ENCODE results near the gene SH3PXD2B.

SH3PXD2B gene

GRCh38 chr5:172454358-172455086 is at the start of gene SH3PXD2B:
Gene SH3PXD2B, minus strand, starts transcription at chr5:172454525. Its CDS starts 173 bp downstream, at chr5:172454352.
- peak; percentile 50; the same call in 1 of the 2 replicates for TF ChIP-seq POLR2A (IDR thresholded peaks at IDR 0.05; ENCODE audit: low read depth, low read length)
- DNase-seq (ENCODE audit: insufficient read length, low spot score) (peak; percentile 61), FAIRE-seq (no peak)

GRCh38 chr5:172502969-172503368 is 48.6 kb upstream of the SH3PXD2B start:
- TF ChIP-seq POLR2A (IDR thresholded peaks at IDR 0.05; ENCODE audit: low read depth, low read length) = no peak
- FAIRE-seq (no peak), DNase-seq (ENCODE audit: insufficient read length, low spot score) (peak; percentile 30)

GRCh38 chr5:172502410-172502809 is 48.1 kb upstream of the SH3PXD2B start:
- DNase-seq (ENCODE audit: insufficient read length, low spot score) (no peak), FAIRE-seq (no peak)
- TF ChIP-seq POLR2A (IDR thresholded peaks at IDR 0.05; ENCODE audit: low read depth, low read length) = no peak

- FAIRE-seq (no peak), DNase-seq (ENCODE audit: insufficient read length, low spot score) (no peak)
- no peak for TF ChIP-seq POLR2A (IDR thresholded peaks at IDR 0.05; ENCODE audit: low read depth, low read length)
Observed at GRCh38 chr5:172501708-172502320, 47.5 kb upstream of the SH3PXD2B start.

- no peak for FAIRE-seq
- no peak for DNase-seq (ENCODE audit: insufficient read length, low spot score)
- TF ChIP-seq POLR2A (IDR thresholded peaks at IDR 0.05; ENCODE audit: low read depth, low read length) = no peak
Observed at GRCh38 chr5:172499287-172499686, 45.0 kb upstream of the SH3PXD2B start.

- no peak for DNase-seq (ENCODE audit: insufficient read length, low spot score)
- FAIRE-seq = no peak
- TF ChIP-seq POLR2A (IDR thresholded peaks at IDR 0.05; ENCODE audit: low read depth, low read length) = no peak
Observed at GRCh38 chr5:172498431-172499129, 44.3 kb upstream of the SH3PXD2B start.

- FAIRE-seq (no peak), DNase-seq (ENCODE audit: insufficient read length, low spot score) (no peak)
- TF ChIP-seq POLR2A (IDR thresholded peaks at IDR 0.05; ENCODE audit: low read depth, low read length) = no peak
Observed at GRCh38 chr5:172497591-172498255, 43.4 kb upstream of the SH3PXD2B start.

- DNase-seq (ENCODE audit: insufficient read length, low spot score) = no peak
- TF ChIP-seq POLR2A (IDR thresholded peaks at IDR 0.05; ENCODE audit: low read depth, low read length) = no peak
- no peak for FAIRE-seq
Observed at GRCh38 chr5:172496671-172497371, 42.5 kb upstream of the SH3PXD2B start.

- no peak for FAIRE-seq
- TF ChIP-seq POLR2A (IDR thresholded peaks at IDR 0.05; ENCODE audit: low read depth, low read length) = no peak
- DNase-seq (ENCODE audit: insufficient read length, low spot score) = no peak
Observed at GRCh38 chr5:172494630-172495505, 40.5 kb upstream of the SH3PXD2B start.

- FAIRE-seq = no peak
- no peak for TF ChIP-seq POLR2A (IDR thresholded peaks at IDR 0.05; ENCODE audit: low read depth, low read length)
- DNase-seq (ENCODE audit: insufficient read length, low spot score) = no peak
Observed at GRCh38 chr5:172493906-172494305, 39.6 kb upstream of the SH3PXD2B start.

GRCh38 chr5:172493461-172493860 is 39.1 kb upstream of the SH3PXD2B start:
- FAIRE-seq (no peak), DNase-seq (ENCODE audit: insufficient read length, low spot score) (no peak)
- no peak for TF ChIP-seq POLR2A (IDR thresholded peaks at IDR 0.05; ENCODE audit: low read depth, low read length)

GRCh38 chr5:172493002-172493401 is 38.7 kb upstream of the SH3PXD2B start:
- FAIRE-seq = no peak
- no peak for TF ChIP-seq POLR2A (IDR thresholded peaks at IDR 0.05; ENCODE audit: low read depth, low read length)
- no peak for DNase-seq (ENCODE audit: insufficient read length, low spot score)

All from H54 (cell line).